HG03575 (cell line): ENCODE measurements around the gene UCP2.
A peak's percentile ranks its signal among the peaks of the same experiment; 100 is the strongest.
"Not testable (repeated sequence)": the region's sequence is repeated elsewhere in the genome, so short reads cannot be mapped to it uniquely, and the experiment has no call there.

Experiments
- ATAC-seq: cut with Tn5 transposase; IDR thresholded peaks from one replicate; pipeline ENCODE4 v1.9.1; 2021; ENCODE audit not compliant: unreplicated experiment, insufficient number of reproducible peaks, low FRiP score; ENCODE audit errors: extremely low read depth

The UCP2 gene

DNA sequence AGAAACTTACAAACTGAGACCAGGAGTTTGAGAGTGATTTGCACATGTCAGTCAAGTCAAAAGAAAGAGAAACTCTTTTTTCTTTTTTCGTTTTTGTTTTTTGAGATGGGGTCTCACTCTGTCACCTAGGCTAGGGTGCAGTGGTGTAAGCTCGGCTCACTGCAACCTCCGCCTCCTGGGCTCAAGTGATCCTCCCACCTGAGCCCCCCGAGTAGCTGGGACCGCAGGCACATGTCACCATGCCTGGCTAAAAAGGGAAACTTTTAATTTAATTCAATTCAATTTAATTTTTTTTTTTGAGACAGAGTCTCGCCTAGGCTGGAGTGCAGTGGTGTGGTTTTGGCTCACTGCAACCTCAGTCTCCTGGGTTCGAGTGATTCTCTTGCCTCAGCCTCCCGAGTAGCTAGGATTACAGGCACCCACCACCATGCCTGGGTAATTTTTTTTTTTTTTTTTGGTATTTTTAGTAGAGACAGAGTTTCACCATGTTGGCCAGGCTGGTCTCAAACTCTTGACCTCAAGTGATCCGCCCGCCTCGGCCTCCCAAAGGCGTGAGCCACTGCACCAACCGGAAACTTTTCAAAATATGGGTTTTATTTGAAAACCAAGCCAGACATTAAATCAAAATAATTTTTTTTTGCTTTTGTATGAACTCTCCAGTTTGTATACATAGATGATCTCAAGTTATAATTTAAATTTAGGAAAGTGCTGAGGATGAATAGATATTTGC is 16.4 kb upstream of the UCP2 start:
- no peak for ATAC-seq

DNA sequence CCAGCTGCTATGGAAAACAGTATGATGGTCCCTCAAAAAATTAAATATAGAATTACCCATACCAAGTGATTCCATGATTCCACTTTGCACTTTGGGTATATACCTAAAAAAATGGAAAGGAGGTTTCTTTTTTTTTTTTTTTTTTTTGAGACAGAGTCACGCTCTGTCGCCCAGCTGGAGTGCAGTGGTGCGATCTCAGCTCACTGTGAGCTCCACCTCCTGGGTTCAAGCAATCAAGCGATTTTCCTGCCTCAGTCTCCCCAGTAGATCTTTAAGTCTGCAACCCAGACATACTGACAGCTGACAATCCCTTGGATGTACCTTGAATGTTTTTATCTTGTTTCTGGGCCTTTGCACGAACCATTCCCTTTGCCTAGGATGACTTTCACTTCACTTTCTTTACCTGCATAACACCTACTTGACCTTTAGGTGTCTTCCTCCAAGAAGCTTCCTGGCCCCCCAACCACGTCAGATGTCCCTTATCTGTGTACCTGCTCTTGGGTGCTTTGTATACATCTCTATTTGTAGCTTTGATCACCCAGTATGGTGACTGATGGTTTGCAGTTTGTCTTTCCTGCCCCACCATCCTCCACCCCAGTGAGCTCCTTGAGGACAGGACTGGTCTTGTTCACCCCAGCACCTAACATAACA is 14.6 kb upstream of the UCP2 start:
- ATAC-seq = no peak

DNA sequence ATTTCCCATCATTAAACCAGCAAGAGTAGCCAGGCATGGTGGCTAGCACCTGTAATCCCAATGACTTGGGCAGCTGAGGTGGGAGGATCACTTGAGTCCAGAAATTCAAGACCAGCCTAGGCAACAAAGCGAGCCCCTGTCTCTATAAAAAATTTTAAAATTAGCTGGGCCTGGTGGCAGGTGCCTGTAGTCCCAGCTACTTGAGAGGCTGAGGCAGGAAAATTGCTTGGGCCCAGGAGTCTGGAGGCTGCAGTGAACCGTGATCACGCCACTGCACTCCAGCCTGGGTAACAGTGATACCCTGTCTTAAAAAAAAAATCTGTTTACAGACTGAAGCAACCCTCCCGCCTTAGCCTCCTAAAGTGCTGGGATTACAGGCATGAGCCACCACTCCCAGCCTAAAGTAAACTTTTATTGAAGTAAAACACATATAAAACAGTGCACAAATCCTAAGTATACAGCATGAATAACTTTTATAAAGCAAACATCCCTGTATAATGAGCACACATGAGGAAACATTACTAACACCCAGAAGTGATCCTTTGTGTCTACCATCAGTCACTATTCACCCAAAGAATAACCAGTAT is 13.6 kb upstream of the UCP2 start:
- ATAC-seq = no peak

DNA sequence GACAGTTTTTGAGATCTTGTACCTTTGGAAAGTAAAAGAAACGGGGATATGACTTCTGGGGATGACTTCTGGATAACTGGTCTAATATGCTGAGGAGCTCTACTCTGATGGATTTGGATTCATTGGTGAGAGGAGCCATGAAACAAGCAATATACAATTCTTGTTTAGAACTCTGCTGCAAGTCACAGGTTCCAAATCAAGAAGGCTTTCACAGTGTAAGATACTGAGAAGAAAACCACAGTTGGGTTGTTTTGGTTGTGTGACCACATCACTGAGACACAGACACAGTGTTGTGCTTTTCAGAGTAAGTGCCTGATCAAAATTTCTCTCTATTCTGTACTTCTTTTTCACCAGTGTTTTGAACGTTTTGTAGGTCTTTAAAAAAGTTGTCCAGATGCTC is 13.1 kb upstream of the UCP2 start:
- ATAC-seq = no peak

DNA sequence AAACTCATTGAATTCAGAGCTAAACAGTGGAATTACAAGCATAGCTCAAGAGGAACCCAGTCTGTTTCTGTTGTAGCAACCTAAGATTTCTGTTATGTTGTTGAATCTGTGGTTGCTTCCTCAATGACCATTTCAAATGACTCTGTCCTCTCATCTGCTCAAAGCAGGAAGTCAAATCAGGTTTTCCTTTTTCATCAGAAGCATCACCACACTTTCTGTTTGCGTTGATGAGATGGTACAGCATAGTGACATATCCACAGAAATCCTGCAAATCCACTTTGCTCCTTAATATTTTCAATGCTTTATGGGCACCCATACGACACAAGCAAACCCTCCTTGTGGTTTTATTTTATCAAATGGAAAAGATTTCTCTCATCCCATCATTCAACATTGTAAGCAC is 12.6 kb upstream of the UCP2 start:
- ATAC-seq = no peak

DNA sequence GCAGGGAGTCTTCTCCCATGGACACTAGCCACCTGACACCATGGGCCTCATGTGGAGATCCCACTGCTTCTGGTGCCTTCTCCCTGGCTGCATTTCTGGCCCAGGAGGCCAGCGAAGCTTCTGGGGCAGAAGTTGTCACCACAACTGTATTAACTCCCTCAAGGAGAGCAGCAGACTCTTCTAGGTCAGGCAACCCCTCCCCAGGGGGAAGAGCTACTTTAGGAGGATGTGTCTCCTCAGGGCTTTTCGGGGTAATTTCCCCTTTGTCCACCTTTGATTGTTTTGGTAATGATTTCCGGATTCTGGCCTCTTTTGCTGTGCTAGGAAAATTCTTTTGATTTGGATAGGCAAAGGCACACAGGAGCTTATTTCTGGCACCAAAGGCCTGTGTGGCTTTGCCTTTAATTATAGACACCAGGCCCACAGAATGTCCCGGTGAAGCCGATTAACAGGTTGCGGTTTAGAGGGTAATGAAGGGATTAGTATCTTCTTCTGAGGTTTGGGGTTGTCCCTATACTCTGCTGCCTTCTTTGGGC is 8.9 kb upstream of the UCP2 start:
- no peak for ATAC-seq

DNA sequence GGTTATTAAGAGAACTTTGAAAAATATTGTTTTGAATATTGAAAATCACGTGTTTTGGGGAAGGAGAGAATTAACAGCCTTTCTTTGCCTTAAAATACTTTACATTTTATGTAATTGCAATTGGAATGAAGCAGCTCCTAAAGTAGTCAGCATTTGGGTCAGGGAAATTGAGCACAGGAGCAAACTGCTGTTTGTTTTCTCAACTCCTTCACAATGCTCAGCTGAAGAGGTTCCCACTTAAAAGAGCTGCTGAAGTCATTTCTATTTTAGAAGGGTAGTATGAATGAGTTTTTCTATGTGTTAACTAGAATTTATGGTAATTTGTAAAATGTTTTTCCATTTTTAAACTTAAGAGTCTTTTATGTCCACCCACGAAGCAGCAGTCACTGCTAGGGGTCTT is 8.1 kb upstream of the UCP2 start:
- ATAC-seq = no peak

DNA sequence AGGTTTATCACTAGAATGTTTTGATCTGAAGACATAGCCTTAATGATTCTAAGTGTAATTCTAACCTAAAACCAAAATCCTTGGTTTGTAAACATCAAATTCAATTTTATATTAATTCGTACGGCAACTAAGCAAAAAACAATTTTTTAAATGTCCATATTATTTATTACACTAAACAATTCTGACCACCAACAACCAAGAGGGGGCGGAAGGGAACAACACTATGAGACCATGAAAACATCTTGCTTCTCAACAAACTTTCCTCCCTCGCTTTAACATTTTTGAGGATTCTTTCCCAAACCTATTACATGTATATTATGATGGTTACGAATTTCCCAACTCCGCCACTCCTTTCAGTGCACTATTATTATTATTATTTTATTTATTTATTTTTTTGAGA is 6.5 kb upstream of the UCP2 start:
- no peak for ATAC-seq

DNA sequence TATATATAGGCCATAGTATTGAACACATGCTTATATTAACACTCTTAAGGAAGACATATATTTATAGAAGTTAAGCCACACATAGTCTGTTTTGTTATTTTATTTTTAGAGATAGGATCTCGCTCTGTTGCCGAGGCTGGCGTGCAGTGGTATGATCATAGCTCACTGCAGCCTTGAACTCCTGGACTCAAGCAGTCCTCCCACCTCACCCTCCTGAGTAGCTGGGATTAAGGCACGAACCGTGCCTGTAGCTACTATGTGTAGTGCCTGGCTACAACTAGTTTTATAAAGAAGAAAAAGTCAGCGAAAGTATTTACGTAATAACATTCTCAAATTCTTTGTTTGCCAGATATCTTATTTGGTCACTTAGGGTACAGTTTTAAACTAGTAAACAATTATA is 5.6 kb upstream of the UCP2 start:
- no peak for ATAC-seq

DNA sequence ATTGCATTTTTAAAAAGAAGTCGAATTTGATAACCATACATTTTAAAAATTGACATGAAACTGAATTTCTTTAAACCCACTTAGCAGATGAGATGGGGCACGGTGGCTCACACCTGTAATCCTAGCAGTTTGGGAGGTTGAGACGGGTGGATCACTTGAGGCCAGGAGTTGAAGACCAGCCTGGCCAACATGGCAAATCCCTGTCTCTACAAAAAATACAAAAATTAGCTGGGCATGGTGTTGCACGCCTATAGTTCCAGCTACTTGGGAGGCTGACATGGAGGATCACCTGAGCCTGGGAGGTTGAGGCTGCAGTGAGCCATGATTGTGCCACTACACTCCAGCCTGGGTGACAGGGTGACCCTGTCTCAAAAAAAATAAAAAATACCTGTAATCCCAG is 3.0 kb upstream of the UCP2 start:
- ATAC-seq = not testable (repeated sequence)

DNA sequence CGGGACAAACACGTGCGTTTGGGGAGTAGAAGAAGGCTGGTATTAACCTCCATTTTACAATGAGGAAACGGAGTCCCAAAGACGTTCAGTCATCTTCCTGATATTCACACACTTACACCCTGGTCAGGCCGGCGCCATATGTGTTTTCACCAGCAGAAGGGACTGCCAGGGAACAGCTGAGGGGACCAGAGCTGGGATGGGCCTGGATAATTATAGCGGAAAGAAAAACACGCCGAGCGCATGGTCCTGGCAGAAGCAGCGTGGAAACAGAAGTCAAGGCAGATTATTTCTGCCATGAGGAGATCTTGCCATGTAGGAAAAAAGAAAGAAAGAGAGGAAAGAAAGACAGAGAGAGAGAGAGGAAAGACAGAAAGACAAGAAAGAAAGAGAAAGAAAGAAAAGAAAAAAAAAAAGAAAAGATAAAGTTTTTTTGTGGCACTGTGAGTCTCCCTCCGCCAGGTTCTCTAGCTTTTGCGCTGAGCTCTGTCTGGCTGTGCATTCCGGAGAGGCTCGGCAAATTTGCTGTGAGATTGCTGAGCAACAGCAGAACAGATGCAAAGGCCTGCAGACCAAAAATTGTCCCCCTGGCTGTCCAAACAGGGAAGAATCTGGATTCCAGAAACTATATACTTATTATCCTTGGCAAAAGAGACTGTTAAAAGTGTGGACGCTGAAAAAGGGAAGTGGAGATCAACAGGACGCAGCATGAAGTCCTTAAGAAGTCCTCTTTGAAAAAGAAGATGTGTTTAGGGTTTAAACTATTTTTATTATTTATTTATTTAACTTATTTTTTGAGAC is 1.3 kb upstream of the UCP2 start:
- ATAC-seq = no peak

DNA sequence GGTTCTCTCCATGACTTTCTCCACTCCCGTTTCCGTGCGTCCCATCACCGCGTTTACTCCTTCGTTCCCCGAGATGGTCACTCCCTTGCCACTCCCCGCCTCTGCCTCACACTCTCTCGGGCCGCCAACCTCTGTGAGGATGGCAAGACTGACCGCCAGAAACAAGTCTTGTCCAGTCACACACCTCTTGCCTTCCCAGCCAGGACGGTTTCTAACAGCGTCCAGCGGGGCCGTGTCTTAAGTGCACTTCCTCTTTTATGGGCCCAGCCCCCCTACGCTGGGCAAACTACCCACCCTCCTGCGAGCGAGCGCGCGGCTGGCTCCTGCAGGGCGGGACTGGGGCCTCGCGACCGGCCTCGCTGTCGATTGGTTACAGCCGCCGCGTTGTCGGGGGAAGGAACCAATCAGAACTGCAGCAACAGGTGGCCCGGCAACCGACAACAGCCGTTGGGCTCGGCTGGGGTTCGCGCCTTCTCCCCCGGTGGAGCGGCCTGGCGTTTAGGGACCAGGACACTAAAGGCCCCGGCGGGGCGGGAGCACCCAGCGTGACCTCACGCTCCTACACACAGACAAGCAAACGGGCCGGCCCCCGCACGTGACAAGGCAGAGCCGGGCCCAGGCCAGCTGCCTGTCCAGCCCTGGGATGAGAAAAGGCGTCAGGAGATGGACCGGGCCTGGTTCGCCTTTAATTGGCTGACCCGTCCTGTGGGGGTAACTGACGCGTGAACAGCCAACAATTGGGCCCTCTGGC is 522 bp upstream of the UCP2 start:
- ATAC-seq = peak; percentile 36

DNA sequence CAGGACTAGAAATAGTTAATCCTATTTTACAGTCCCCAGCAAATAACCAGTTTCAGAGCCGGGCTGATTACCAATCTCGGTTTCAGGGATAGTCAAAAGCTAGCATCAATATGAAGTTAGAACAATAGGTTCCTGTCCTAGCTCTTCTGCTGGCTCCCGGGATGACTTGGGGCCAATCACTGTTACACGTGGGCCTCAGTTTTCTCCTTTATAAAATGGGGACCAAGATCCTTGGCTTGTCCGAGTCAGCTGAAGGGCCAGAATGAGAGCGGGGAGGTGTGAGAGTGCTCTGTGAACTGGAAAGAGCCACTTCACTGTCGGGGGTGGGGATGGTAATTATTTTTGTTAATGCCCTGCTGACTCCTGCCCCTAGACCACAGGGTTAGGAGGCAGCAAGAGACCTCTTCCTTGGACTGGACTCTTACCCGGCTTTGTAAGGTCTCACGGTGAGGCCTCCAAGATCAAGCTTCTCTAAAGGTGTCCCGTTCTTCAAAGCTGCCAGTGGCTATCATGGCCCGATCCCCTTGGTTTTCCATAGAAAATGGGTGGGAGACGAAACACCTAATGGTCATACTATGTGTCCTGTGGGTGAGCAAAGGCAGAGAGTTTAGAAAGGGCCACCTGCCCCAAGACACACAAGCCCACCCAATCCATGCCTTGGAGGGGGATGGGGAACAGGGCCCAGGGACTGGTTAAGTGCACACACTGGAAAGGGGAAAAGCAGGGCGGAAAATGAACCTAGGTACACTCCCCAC is 1.4 kb downstream of the UCP2 start:
- ATAC-seq = no peak

DNA sequence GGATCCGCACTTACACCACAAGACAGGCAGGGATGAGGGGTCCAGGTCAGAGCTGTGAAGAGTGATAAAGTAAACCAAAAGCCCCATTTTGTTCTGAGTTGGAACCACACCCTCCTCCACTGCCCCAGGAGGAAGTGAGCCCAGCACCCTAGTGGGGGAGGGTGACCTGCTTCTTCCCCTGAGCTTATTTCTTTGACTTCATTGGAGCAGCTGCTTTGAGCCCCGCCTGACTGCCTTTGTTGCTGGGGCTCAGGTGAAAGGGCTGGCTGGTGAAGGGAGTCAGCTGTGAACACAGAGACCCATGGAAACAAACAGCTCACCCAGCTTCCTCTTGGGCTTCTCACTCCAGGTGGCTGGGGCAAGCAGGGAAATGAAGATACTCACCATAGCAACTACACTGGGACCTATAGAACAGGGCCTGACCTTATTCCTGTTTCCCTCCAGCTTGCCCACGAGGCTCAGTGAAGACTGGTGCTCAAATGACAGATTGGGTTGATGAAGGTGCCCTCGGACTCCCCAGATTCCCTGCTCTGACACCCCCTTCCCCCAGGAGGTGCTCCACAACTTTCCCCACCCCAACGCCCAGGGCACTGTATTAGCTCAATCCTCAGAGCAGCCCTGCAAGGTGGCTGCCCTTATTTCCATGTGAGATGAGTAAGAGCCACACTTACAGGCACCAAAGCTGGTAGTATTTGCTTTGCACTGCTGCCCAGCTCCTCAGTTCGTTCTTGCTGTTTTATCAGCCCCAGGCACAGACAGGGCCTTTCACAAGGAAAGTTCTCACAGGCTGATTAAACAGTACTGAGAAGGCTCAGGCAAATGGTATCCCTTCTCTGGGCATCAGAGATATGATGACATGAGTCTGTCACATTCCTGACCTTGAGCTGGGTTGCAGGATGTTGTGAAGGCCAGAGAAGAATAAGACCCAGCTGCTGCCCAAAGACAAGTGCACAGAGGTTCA is 2.4 kb downstream of the UCP2 start:
- ATAC-seq = no peak

DNA sequence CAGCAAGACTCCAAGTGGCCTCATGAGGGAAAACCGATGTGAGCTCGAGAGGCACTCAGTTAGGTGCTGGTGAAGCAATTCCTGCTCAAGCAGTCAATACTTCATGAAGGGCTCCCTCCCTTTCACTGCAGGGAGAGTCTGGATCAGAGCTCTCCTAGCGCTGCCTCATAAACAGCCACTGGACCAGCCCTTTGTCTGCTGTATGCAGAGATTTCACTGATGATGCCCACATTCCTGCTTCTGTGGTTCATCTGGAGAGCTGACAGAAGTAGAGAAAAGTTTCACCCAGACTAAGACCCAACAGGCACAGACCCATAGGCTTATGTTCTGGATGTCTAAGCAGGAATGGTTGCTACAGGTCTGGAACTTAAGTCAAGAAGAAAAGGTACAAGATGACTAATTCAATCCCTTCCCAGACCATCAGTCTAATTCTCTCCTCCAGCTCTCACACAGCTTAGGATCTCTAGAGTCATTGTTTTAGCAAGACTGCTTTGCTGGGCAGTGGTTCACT is 4.0 kb downstream of the UCP2 start:
- ATAC-seq = no peak

DNA sequence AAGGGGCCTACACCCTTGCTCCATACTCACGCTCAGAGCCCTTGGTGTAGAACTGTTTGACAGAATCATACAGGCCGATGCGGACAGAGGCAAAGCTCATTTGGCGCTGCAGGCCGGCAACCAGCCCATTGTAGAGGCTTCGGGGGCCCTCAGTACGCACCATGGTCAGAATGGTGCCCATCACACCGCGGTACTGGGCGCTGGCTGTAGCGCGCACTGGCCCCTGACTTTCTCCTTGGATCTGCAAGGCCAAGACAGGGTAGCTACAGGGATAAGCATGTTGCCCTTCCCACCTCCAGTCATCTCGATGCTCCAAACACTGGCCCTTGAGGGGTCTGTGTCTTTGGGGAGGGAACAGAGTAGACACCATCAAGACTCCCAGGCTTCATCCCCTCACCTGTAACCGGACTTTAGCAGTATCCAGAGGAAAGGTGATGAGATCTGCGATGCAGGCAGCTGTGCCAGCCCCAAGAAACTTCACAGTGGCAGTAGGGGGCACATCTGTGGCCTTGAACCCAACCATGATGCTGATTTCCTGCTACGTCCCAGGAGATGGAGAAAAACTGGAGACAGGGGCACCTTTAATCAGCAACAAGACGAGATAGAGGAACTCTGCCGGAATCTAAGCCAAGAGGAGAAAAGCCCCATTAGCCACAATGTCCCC is 4.7 kb downstream of the UCP2 start:
- ATAC-seq = no peak
